SU-DHL-6 (cell line): Measurements from ENCODE around the gene FSTL1.

Experiments
- H2AFZ ChIP-seq: fragments of 200-600 bp; sonication (generic); 2 replicates; pipeline ENCODE4 v1.6.1; 2014; ENCODE audit warnings: low read depth, mild to moderate bottlenecking, moderate library complexity, mixed read lengths, antibody characterized with exemption, low read length; ENCODE audit not compliant: severe bottlenecking
- H3F3A ChIP-seq: fragments of 200-600 bp; shearing (Covaris generic); 2 replicates; pipeline ENCODE4 v1.6.0; 2016; ENCODE audit warnings: antibody characterized with exemption, mild to moderate bottlenecking; ENCODE audit not compliant: insufficient read depth
- H3K27ac ChIP-seq: fragments of 200-600 bp; sonication (generic); 2 replicates; pipeline ENCODE4 v1.5.1; 2016; ENCODE audit warnings: low read depth, mild to moderate bottlenecking, low read length, moderate library complexity, mixed read lengths
- H3K27me3 ChIP-seq: fragments of 200-600 bp; sonication (generic), shearing (Covaris generic); 2 replicates; pipeline ENCODE4 v1.6.0; 2014; ENCODE audit warnings: mild to moderate bottlenecking, low read length
- H3K36me3 ChIP-seq: fragments of 200-600 bp; sonication (generic); 2 replicates; pipeline ENCODE4 v1.6.1; 2014; ENCODE audit warnings: mild to moderate bottlenecking, low read length, mixed read lengths
- H3K4me2 ChIP-seq: fragments of 300-600, 200-600 bp; shearing (Covaris generic), sonication (generic); 2 replicates; pipeline ENCODE4 v1.6.0; 2014; ENCODE audit warnings: low read length, low read depth, mild to moderate bottlenecking; ENCODE audit not compliant: poor library complexity, severe bottlenecking
- H3K4me3 ChIP-seq: fragments of 200-600 bp; sonication (generic); 2 replicates; pipeline ENCODE4 v1.5.1; 2014; ENCODE audit warnings: antibody characterized with exemption, low read length, mild to moderate bottlenecking, mixed read lengths; ENCODE audit not compliant: insufficient read depth, poor library complexity, severe bottlenecking
- H3K79me2 ChIP-seq: fragments of 200-600 bp; sonication (generic); 2 replicates; pipeline ENCODE4 v1.6.1; 2014; ENCODE audit warnings: mild to moderate bottlenecking, low read length, moderate library complexity; ENCODE audit not compliant: insufficient read depth
- H3K9ac ChIP-seq: fragments of 200-600 bp; sonication (generic); 2 replicates; pipeline ENCODE4 v1.7.0; 2014; ENCODE audit warnings: mild to moderate bottlenecking, low read length
- H3K9me2 ChIP-seq: fragments of 200-600 bp; sonication (generic); replicated peaks from 2 replicates; pipeline ENCODE4 v1.6.1; 2014; ENCODE audit warnings: low read length; ENCODE audit not compliant: insufficient read depth
- H3K9me3 ChIP-seq: fragments of 200-600 bp; sonication (generic); 2 replicates; pipeline ENCODE4 v1.6.1; 2014; ENCODE audit warnings: low read length, mixed read lengths; ENCODE audit not compliant: insufficient read depth
- H4K20me1 ChIP-seq: fragments of 200-600 bp; sonication (generic); 2 replicates; pipeline ENCODE4 v1.6.1; 2014; ENCODE audit warnings: low read depth, mild to moderate bottlenecking, antibody characterized with exemption, low read length, moderate library complexity, mixed read lengths
- CTCF ChIP-seq: fragments of 200-600 bp; sonication (generic); IDR thresholded peaks from one replicate; pipeline ENCODE4 v1.5.1; 2017; ENCODE audit warnings: antibody characterized with exemption, mild to moderate bottlenecking, low read length, moderate library complexity; ENCODE audit not compliant: insufficient read depth, poor library complexity, severe bottlenecking
- EZH2phosphoT487 ChIP-seq: fragments of 200-600 bp; sonication (generic), shearing (Covaris generic); conservative IDR thresholded peaks from 2 replicates; pipeline ENCODE4 v1.6.1; 2018; ENCODE audit warnings: mild to moderate bottlenecking, antibody characterized with exemption, low read length, moderate library complexity, mixed read lengths

The FSTL1 gene

GRCh38 chr3:120487191-120487650, 36.4 kb upstream of the FSTL1 start:
- H3K27me3 ChIP-seq = no peaks in the 10 kb centered on the region
- no peaks in the 10 kb centered on the region for H3K79me2 ChIP-seq
- no peak overlapping the region for H3K27ac ChIP-seq
- H3K9me3 ChIP-seq = no peaks in the 10 kb centered on the region
- no peak for TF ChIP-seq EZH2phosphoT487
- TF ChIP-seq CTCF = no peak
- no peaks in the 10 kb centered on the region for H4K20me1 ChIP-seq
- no peak overlapping the region for H3K4me2 ChIP-seq
- no peaks in the 10 kb centered on the region for H3K36me3 ChIP-seq
- no peak overlapping the region for H3K4me3 ChIP-seq
- H3K9me2 ChIP-seq = no peaks in the 10 kb centered on the region
- no peak overlapping the region for H3K9ac ChIP-seq
- no peaks in the 10 kb centered on the region for H3F3A ChIP-seq
- H2AFZ ChIP-seq = no peak overlapping the region

DNA sequence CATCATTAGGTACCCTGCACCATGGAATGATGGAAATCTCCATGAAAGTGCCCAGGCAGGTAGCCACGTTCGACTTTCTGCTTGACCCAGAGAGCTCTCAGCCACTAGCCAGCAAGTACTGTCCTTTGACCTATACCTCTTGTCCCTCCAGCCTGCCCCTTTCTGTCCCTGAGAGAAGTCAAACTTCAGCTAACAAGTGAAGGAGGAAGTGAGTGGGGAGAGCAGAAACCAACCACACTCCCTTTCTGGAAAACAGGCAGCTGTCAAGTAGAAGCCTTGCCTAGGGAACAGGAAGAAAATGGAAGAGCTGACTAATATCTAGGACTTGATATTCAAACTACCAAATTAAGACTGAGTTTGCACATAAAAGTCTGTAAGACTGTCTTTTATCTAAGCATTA, 30.3 kb upstream of the FSTL1 start:
- H3K36me3 ChIP-seq = no peaks in the 10 kb centered on the region
- H3K79me2 ChIP-seq = no peaks in the 10 kb centered on the region
- H3K27ac ChIP-seq = no peak overlapping the region
- no peak overlapping the region for H3K4me2 ChIP-seq
- no peaks in the 10 kb centered on the region for H3K9me2 ChIP-seq
- H3K9ac ChIP-seq = no peak overlapping the region
- no peaks in the 10 kb centered on the region for H3F3A ChIP-seq
- TF ChIP-seq CTCF (no peak), EZH2phosphoT487 (no peak)
- no peaks in the 10 kb centered on the region for H3K9me3 ChIP-seq
- H3K4me3 ChIP-seq = no peak overlapping the region
- no peak overlapping the region for H2AFZ ChIP-seq
- no peaks in the 10 kb centered on the region for H4K20me1 ChIP-seq
- H3K27me3 ChIP-seq = no peaks in the 10 kb centered on the region

DNA sequence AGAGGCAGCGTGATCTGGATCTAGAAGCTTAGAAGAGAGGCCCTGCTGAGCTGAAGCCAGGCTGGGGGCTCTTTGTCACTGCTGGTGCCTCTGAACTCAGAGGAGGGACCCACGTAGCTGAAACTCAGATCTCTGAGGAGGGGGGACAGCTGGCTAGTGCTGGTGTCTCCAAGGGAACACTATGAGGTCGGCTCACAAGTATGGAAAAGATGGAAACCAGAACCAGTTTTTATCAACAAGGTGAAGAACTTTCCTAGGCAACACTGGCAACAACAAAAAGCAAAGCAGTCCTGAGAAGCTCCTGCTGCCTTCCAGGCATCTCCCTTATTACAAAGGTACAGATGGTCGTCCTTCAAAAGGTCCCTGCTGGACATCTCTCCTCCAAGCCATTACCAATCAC, 27.0 kb upstream of the FSTL1 start:
- no peak overlapping the region for H3K9ac ChIP-seq
- H3K79me2 ChIP-seq = no peaks in the 10 kb centered on the region
- no peaks in the 10 kb centered on the region for H3F3A ChIP-seq
- H3K4me2 ChIP-seq = no peak overlapping the region
- H3K4me3 ChIP-seq = no peak overlapping the region
- no peaks in the 10 kb centered on the region for H3K9me2 ChIP-seq
- H2AFZ ChIP-seq = no peak overlapping the region
- no peak for TF ChIP-seq EZH2phosphoT487
- no peak for TF ChIP-seq CTCF
- no peak overlapping the region for H3K27ac ChIP-seq
- no peaks in the 10 kb centered on the region for H3K27me3 ChIP-seq
- no peaks in the 10 kb centered on the region for H3K36me3 ChIP-seq
- H3K9me3 ChIP-seq = no peaks in the 10 kb centered on the region
- no peaks in the 10 kb centered on the region for H4K20me1 ChIP-seq
